A549 (cell line): Measurements from ENCODE around the gene NUTM2E.
"Not testable (repeated sequence)": the region's sequence is repeated elsewhere in the genome, so short reads cannot be mapped to it uniquely, and the experiment has no call there.

Source experiments
- CTCF ChIP-seq: fragments of >200 bp; sonication (Bioruptor Twin); formaldehyde crosslinking; IDR thresholded peaks from 3 replicates; pipeline ENCODE4 v1.5.1; 2016
- ESRRA ChIP-seq: fragments of 150-350 bp; IDR thresholded peaks from 2 replicates; pipeline ENCODE4 v1.6.1; 2014; ENCODE audit warnings: mild to moderate bottlenecking, low read length, borderline replicate concordance
- JUNB ChIP-seq: fragments of >200 bp; sonication (Bioruptor Twin); formaldehyde crosslinking; IDR thresholded peaks from 2 replicates; pipeline ENCODE4 v1.6.1; 2016
- MAX ChIP-seq: IDR thresholded peaks from 2 replicates; pipeline ENCODE4 v1.6.1; 2012
- POLR2A ChIP-seq: IDR thresholded peaks from 2 replicates; pipeline ENCODE4 v1.6.1; 2012; ENCODE audit warnings: mild to moderate bottlenecking, low read length
- RAD21 ChIP-seq, 2 experiments: fragments of >200 bp in 1 of 2; sonication (Bioruptor Twin) in 1 of 2; formaldehyde crosslinking in 1 of 2; IDR thresholded peaks in 1 of 2; conservative IDR thresholded peaks in 1 of 2; 2 replicates in 1 of 2; 3 replicates in 1 of 2; pipeline ENCODE4 v1.6.1; 2012 to 2018; ENCODE audit warnings: inconsistent platforms in 1 of 2
- SREBF2 ChIP-seq: fragments of 450-650 bp; IDR thresholded peaks from 2 replicates; pipeline ENCODE4 v1.6.1; 2014; ENCODE audit warnings: mild to moderate bottlenecking, moderate library complexity

DNA sequence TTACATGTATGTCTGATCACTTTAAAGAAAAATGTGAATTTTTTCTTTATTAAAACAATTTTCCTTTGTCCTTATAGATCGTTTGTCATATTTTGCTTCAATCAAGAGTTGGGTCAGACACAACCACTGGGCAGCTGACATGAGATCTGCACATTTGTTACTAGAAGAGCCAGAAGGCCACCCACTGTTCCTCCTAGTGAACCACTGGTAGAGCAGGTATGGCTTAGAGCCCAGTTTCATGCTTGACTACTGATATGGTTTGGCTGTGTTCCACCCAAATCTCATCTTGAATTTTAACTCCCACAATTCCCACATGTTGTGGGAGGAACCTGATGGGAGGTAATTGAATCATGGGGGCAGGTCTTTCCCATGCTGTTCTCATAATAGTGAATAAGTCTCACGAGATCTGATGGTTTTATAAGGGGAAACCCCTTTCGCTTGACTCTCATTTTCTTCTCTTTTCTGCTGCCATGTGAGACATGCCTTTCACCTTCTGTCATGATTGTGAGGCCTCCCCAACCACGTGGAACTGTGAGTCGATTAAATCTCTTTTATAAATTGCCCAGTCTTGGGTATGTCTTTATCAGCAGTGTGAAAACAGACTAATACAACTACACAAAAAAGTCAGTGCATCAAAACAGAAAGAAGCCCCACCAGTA lies 43.0 kb downstream of the NUTM2E start:
- TF ChIP-seq CTCF; JUNB; ESRRA; RAD21 (conservative IDR thresholded peaks at IDR 0.05 in 1 of 2, IDR thresholded peaks at IDR 0.05 in 1 of 2); MAX; POLR2A; SREBF2: not testable (repeated sequence)
